Kidney tubule cell (primary cell): ENCODE data around the gene RASL11A.
"Not testable (repeated sequence)": the region's sequence is repeated elsewhere in the genome, so short reads cannot be mapped to it uniquely, and the experiment has no call there.

Experiments used
- DNase-seq: peaks from one replicate; pipeline ENCODE4 v3.0.0-alpha.2; 2018; ENCODE audit warnings: low spot score

Gene RASL11A

DNA sequence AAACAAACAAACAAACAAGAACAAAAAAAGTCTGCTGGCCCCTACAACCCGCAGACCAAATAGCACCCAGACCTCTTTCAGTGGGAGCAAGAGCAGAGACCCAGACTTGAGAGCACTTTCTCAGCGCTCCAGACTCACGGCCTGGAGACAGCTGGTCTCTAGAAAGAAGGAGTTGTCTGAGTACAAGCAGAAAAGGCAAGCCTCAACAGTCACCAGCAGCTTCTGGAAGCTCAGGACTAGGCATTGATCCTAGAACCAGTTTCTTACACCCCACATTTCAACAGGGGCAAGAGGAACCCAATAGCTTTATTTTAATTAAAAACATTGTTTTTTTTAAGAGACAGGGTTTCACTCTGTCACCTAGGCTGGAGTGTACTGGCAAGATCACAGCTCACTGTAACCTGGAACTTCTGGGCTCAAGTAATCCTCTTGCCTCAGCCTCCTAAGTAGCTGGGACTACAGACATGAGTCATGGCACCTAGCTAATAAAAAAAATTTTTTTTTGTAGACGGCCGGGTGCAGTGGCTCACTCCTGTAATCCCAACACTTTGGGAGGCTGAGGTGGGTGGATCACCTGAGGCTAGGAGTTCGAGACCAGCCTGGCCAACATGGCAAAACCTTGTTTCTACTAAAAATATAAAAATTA is 30.4 kb downstream of the RASL11A start:
- DNase-seq, result no peak

DNA sequence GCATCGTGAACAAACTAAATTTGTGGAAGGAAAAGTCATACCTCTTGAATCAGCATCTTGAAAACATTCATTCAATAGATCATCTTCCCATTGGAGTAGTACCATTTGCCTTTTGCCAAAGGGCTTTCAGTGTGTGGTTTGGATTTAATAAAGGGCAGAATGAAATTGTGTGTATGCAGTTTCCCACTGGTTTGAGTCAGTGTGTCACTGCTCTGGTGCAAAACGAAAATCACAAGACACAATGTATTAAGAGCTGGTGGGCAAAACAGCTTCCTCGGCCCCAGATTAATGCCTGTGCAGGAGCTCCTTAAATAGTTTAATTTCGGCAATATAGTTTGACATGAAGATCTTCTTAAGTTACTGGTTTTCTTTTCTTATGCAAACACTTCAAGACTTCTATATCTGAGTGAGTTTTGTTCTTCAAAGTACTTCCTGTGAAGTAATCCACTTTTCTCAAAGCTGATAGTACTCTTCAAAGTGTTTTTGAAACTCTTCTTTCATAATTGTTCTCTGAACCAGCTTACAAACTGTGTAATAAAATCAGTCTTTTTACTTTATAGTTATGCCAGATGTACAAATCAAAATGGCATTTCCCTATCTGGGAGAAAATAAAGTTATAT is 32.1 kb downstream of the RASL11A start:
- DNase-seq, result no peak

DNA sequence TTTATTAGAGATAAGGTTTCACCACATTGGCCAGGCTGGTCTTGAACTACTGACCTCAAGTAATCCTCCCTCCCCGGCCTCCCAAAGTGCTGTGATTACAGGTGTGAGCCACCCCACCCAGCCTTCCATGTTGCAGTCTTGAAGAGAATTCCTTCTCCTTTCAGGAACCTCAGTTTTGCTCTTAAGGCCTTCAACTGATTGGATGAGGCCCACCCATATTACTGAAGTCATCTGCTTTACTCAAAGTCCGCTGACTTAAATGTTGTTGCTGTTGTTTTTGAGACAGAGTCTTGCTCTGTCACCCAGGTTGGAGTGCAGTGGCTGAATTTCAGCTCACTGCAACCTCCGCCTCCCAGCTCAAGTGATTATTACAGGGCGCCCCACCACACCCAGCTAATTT is 33.5 kb downstream of the RASL11A start:
- no peak for DNase-seq

DNA sequence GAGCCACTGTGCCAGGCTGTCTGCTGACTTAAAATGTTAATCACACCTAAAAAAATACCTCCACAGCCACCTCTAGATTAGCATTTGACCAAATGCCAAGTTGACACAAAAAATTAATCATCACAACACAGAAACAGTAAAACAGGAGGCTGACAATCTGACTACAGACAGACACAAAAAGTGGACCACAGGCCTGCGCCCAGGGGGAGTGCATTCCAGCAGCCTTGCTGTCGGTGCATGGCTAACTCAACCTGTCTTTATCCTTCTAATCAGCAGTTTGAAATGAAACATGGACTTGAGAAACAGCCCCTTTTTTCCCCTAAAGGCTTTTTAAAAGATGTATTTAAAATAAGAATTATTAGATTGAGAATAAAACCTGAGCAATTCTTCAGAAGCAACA is 34.0 kb downstream of the RASL11A start:
- no peak for DNase-seq

DNA sequence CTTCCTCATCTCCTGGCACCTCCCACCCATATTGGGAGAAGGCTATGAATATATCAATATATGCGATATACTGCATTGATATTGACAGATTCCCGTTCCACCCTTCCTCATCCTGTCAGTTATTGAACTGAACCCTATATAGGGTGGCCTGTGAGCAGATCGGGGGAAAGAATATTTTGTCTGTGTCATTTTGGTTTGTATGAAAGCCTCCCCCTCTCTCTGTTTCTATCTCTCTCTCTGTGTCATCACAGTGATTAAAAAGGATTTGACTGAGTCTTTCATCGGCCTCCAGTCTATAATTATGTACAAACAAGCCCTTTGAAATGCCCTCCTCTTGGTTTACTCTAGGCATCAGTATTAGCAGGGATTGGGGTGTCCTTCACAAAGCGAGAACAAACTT is 35.7 kb downstream of the RASL11A start:
- no peak for DNase-seq

DNA sequence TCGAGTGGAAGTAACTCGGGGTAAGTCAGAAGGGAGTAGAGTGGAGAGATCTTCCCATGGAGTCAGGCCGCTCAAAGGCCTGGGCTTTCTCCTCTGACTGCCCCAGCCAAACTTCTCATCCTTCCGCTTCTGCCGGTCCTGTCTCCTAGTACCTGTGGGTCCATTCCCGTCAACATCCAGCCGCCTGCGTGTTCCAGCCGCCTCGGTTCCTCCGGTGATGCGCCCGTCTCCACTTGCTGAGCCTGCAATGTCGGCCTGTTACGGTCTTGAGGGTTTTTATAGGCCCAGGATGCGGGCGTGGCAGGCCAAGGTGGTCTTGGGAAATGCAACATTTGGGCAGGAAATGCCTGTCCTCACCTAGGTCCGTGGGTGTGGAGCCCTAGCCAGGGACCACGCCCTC is 38.3 kb downstream of the RASL11A start:
- DNase-seq, result no peak

DNA sequence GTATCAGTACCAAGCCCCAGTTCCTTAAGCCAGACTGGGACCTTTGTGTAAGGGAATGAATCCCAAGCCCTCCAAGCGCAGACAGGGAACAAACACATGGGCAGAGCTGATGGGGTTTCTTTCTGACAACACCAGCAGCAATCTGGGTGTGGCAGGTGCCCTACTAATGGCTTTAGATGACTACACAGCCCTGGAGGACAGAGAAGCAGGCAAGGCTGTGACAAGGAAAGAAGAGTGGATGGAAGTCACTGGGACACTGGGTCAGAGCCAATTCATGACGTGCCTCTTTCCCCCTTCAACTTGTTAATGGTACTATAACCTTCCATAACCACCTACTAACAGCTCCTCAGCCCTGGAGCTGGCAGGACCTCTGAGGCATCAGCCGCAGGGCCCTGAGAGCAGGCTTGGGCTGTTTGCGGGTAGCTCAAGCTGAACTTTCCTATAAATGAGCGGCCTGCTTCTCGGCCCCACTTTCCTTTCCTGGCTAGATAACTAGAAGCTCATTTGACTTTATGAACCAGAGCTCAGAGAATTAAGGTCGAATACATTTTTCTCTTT is 38.9 kb downstream of the RASL11A start:
- no peak for DNase-seq

DNA sequence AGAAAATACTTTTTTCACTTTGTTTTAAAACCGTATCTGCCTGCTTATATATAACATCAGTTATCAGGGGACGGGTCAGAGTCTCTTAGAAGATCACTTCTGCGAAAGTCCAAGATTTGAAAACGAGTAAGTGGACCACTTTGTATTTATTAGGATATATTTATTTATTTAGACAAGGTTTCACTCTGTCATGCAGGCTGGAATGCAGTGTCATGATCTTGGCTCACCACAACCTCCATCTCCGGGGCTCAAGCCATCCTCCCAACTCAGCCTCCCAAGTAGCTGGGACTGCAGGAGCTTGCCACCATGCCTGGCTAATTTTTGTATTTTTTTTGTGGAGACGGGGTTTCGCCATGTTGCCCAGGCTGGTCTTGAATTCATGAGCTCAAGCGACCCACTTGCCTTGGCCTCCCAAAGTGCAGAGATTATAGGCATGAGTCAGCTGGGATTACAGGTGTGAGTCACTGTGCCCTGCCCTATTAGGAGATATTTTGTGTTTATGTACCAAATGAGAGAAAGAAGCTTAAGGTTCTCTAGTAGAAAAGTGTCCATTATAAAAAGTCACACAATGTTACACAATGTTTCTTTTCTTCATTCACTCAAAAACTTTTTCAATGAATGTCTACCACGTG is 39.5 kb downstream of the RASL11A start:
- DNase-seq, result no peak

DNA sequence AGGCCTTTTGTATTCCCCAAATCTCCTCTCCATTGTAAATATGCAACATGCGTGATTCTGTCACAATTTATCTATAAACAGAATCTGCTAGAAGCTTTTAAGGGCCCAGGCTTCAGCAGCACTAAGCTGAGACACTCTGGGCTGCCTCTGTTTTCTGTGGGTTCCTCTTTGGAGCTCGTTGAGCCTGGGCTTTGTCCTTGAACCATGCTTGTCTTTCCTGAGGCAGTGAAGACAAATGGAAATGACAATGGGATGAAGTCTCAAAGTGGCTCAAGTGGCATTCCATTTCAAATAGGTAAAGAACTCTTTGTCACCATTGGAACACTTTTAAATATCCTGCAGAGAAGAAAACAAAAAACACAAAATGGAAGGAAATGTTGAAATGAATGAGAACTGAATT is 40.3 kb downstream of the RASL11A start:
- DNase-seq, result no peak

DNA sequence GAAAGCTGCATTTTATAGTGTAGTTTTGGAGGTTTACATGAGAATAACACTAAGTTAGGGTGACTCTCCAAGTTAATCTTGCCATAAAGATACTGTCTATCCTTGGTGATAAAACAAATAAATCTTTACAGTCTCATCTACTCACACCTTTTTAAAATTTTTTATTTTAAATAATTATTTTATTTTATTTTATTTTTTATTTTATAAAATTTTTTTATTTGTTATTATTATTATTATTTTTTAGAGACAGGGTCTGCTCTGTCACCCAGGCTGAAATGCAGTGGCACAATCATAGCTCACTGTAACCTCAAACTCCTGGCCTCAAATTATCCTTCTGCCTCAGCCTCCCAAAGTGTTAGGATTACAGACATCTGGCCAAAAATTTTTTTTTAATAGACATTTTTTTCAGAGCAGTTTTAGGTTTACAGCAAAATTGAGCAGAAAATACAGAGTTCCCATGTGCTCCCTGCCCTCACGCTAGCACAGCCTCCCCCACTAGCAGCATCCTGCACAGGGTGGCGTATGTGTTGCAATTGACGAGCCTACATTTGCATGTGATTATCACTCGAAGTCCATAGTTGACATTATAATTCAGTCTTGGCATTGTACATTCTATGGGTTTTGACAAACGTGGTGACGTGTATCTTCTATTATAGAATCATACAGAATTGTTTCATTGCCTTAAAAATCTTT is 41.0 kb downstream of the RASL11A start:
- DNase-seq, result no peak

DNA sequence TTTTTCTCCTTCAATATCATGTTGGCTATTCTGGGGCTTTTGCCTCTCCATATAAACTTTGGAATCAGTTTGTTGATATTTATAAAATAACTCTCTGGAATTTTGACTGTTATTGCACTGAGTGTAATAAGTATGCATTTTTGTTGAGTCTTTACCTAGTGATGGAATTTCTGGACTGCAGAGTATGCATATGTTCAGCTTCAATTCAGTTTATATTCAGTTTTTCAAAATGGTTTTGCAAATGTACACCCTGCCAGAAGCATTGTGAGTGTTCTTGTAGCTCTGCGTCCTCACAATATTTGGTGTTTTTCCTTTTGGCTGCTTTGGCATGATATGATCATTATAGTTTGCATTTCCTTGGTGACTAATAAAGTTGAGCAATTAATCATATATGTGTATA is 43.1 kb downstream of the RASL11A start:
- no peak for DNase-seq

DNA sequence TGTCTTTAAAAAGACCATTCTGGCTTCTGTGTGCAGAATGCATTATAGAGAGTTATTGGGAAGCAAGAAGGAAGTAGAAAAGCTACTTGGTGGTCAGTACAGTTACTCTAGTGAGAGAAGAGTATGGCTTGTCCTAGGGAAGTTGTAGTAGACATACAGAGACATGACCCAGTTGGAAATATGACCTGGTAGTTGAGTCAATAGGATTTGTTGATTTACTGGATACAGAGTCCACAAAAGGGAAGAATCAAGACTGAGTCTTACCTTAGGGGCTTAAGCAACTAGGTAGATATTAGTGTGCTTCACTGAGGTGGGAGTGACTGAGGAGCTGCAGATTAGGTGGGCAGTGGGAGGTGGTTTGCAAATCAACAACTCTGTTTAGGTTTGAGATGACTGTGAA is 48.8 kb downstream of the RASL11A start:
- no peak for DNase-seq

DNA sequence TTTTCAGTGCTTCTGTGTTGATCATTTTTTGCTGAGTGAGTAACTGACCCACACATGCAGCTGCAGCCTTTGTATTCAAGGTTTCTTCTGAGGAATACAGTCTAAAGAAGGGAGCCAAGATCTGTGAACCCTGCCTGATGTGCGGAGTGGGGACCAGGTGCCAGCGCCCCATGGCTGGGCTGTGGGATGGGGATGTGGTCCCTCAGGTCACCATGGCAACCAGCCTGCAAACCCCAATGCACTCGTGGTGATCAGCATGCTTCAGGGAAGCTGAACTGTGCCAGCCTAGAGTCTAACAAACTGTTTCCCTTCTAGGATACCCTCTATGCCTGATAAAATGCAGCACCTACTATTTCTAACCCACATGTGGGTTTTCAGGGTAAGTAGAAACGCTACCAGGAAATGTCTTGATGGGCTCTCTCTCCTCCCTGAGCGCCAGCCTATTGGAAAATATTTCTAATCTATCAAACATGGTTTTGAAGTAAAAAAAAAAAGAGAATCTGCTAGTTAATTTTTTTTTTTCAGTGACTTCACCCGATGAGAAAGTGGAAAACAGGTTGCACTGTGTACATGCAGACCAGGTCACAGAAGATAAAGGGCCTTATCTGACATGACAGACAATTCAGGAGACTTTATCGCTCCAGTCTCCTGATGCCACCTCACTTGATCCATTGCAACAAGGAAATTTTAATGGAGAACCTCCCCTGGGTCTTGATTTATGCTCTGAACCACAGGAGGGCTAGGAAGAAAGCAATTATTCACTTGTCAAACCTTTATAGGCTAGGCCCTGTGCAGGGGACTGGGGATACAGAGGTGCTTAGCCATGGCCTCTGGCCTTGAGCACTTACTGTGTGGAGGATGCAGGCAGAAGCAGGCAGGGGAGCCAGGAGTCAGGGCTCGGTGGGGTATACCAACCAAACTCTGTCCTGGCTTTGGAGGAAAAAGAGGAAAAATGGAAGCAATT is 51.1 kb downstream of the RASL11A start:
- DNase-seq, result no peak

DNA sequence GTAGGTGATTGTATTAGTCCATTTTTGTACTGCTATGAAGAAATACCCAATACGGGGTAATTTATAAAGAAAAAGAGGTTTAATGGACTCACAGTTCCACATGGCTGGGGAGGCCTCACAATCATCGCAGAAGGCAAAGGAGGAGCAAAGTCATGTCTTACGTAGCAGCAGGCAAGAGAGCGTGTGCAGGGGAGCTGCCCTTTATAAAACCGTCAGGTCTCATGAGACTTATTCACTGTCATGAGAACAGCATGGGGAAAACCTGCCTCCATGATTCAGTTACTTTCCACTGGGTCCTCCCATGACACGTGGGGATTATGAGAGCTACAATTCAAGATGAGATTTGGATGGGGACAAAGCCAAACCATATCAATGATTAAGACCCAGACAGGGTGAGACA is 51.8 kb downstream of the RASL11A start:
- not testable (repeated sequence) for DNase-seq
